ENCODE results near the gene AOPEP.

- TF ChIP-seq CTCF (IDR thresholded peaks at IDR 0.05) (no peak), POLR2A (IDR thresholded peaks at IDR 0.05) (no peak)
Observed at GRCh38 chr9:95102572-95102971, 376.1 kb downstream of the AOPEP start.

Measured in heart left ventricle (tissue), 13 donors.